Heart right ventricle (tissue), 16 donors: ENCODE measurements around the gene ARRB1. TPM values are rescaled to one million over a fixed set of nuclear protein-coding genes. Genes with fewer than 3 reads are reported as not detected.
A peak's percentile ranks its signal among the peaks of the same experiment; 100 is the strongest.
"Not testable (repeated sequence)": the region's sequence is repeated elsewhere in the genome, so short reads cannot be mapped to it uniquely, and the experiment has no call there.

Experiments
- ATAC-seq, 8 donors: fragments of 200-7000 bp; cut with Tn5 transposase; one replicate each; pipeline ENCODE4 v1.9.1; 2020; ENCODE audit warnings: mild to moderate bottlenecking in 8 of 8, moderate library complexity in 8 of 8, moderate number of reproducible peaks in 1 of 8
- DNase-seq, 2 donors: peaks; one replicate each; pipeline ENCODE4 v3.0.0-alpha.2; 2020
- H3K27ac ChIP-seq, 10 donors: fragments of 200-600 bp; sonication (generic) in 2 of 10; one replicate each; pipeline versions ENCODE4 v1.5.0 to v1.8.0; 2020 to 2022; ENCODE audit warnings: mild to moderate bottlenecking in 3 of 10
- H3K27me3 ChIP-seq, 7 donors: fragments of 200-600 bp; one replicate each; pipeline ENCODE4 v1.8.0; 2021 to 2022; ENCODE audit warnings: mild to moderate bottlenecking in 2 of 7
- H3K36me3 ChIP-seq, 9 donors: fragments of 200-600 bp; sonication (generic) in 1 of 9; one replicate each; pipeline versions ENCODE4 v1.5.0 to v1.8.0; 2020 to 2022; ENCODE audit warnings: mild to moderate bottlenecking in 2 of 9
- H3K4me1 ChIP-seq, 9 donors: fragments of 200-600 bp; sonication (generic) in 1 of 9; one replicate each; pipeline versions ENCODE4 v1.5.0 to v1.8.0; 2020 to 2022; ENCODE audit warnings: mild to moderate bottlenecking in 4 of 9
- H3K4me3 ChIP-seq, 10 donors: fragments of 200-600 bp; sonication (generic) in 2 of 10; one replicate each; pipeline versions ENCODE4 v1.5.0 to v1.8.0; 2020 to 2022; ENCODE audit warnings: mild to moderate bottlenecking in 7 of 10, moderate library complexity in 2 of 10
- H3K9me3 ChIP-seq, 11 donors: fragments of 200-600 bp in 10 of 11; sonication (generic) in 2 of 11; one replicate each; pipeline versions ENCODE4 v1.5.0 to v1.8.0; 2013 to 2022; ENCODE audit warnings: mild to moderate bottlenecking in 2 of 11, control low read depth in 1 of 11, moderate library complexity in 1 of 11
- WGBS, 2 donors: extraction: QIAGEN DNeasy Blood & Tissue Kit; methylation state at CpG; one replicate each; pipeline ENCODE4 v1.1.7; 2013; ENCODE audit warnings: inconsistent platforms in 1 of 2; 5-methylcytosine and 5-hydroxymethylcytosine counted together
- intact Hi-C, 10 donors: fragments of 100-400 bp; cut with DNase I; formaldehyde crosslinking; loops; one replicate each; pipeline versions ENCODE4 v1.11.1 to v1.14.2; 2022
- polyA plus RNA-seq, 2 donors: library from polyadenylated mRNA; stranded (reverse); fragments of 200-250 nt; gene quantifications; one replicate each; pipeline ENCODE4 v1.2.3, GENCODE V29; 2013
- total RNA-seq, 10 donors: library from RNA; stranded (reverse); fragmentation: NEBNext Ultra II Directional in 3 of 10; extraction: Animal tissue kit (Norgen Biotek cat#: 25700) in 3 of 10; gene quantifications; one replicate each; pipeline versions ENCODE4 v1.2.1 to v1.2.4, GENCODE V29; 2021 to 2023
- TF ChIP-seq, protein P1 (sequence below), 9 donors: fragments of 200-600 bp; sonication (generic) in 2 of 9; IDR thresholded peaks; one replicate each; pipeline versions ENCODE4 v1.5.0 to v1.8.0; 2021 to 2022; ENCODE audit warnings: antibody characterized with exemption in 9 of 9, mild to moderate bottlenecking in 5 of 9, moderate library complexity in 1 of 9
- donor health status: Arrhythmogenic right ventricular cardiomyopathy.
- donor health status: ischemic (EF 13 %, LVEDD 7.1; RV severe dilation, severe dysfunction).
- donor health status: healthy with polysubstance abuse.
- donor health status: DM: no; HTN: yes; CAD: no.
- donor health status: DM: no; HTN: no; CAD: no.
- donor health status: ischemic (EF 25% LVEDD 6.9; RV normal size, moderate dysfunction).
- donor health status: ischemic (EF 25% LVEDD 5.7; RV mildly dilated, moderate dysfunction).
- donor health status: healthy.
- donor health status: DM: yes; HTN: yes; CAD: no.
- donor health status: Ischemic cardiomyopathy.
- donor health status: ischemic (EF 35%, LVEDD 5.7; RV mildly dilated, moderate dysfunction).
- donor health status: nonischemic (EF 11% LVEDD 7.7; RV severe dilation, severe dysfunction).
- donor health status: DM: yes; HTN: yes; CAD: no.
- donor health status: PGD.
- donor health status: ischemic (EF 29% LVEDD 5.4; RV normal size, mild dysfunction).
- donor health status: nonischemic (EF 23%, LVEDD 6.1; RV moderate dilation, normal function).

ARRB1 gene
- total and polyA plus RNA-seq, 12 donors = 8.1 to 33.9 (median 19.9) TPM

DNA sequence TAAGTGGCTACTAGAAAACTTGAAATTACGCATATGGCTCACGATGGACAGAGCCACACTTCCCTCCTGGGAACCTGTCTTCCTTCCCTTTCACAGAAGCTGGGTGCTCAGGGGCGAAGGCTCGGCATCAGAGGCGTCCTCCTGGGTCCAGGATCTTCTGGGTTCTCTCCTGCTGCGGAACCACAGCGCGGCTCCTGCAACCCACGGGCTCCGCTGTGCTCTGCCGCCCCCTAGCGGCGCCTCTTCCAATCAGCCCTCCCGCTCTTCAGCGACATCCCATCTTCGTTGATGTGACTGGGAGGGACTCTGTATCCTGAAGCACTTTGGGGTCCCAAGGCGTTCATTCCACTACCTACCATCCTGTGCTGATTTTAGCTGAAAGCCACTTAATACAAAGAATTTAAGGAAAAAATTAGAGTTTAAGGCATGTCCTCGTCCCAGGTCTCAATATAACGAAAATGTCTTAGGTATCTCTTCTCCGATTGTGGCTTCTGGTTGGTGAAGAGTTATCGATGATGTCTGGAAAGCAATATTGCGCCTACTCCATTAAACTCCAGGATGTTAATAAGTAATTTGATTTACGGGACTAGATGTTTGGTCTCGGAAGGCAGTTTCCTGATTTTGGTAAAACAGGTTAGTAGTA lies 33.1 kb upstream of the ARRB1 start:
- no peaks in the 10 kb centered on the region for H3K27me3 ChIP-seq
- no peaks in the 10 kb centered on the region for H3K36me3 ChIP-seq
- H3K4me3 ChIP-seq = no peak overlapping the region
- TF ChIP-seq, protein P1, sequence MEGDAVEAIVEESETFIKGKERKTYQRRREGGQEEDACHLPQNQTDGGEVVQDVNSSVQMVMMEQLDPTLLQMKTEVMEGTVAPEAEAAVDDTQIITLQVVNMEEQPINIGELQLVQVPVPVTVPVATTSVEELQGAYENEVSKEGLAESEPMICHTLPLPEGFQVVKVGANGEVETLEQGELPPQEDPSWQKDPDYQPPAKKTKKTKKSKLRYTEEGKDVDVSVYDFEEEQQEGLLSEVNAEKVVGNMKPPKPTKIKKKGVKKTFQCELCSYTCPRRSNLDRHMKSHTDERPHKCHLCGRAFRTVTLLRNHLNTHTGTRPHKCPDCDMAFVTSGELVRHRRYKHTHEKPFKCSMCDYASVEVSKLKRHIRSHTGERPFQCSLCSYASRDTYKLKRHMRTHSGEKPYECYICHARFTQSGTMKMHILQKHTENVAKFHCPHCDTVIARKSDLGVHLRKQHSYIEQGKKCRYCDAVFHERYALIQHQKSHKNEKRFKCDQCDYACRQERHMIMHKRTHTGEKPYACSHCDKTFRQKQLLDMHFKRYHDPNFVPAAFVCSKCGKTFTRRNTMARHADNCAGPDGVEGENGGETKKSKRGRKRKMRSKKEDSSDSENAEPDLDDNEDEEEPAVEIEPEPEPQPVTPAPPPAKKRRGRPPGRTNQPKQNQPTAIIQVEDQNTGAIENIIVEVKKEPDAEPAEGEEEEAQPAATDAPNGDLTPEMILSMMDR (IDR thresholded peaks at IDR 0.05) = peak; percentile 96 to 100 (median 98)
- intact Hi-C loops = loop anchor here (1.0 to 10.0 kb wide), 8 partner anchors 52 to 148 kb away; no protein-coding TSS in a partner anchor
- H3K4me1 ChIP-seq = peaks cover 3 to 44% (median 7%) of the 10 kb centered on the region in 9 donors
- DNase-seq (peak; percentile 70 to 86), ATAC-seq (peak; percentile 80 to 92 (median 90))
- H3K27ac ChIP-seq = no peak overlapping the region
- 25 to 26% methylated on average over 24 of the region's 24 CpGs for WGBS, 2 donors
- H3K9me3 ChIP-seq = no peaks in the 10 kb centered on the region

DNA sequence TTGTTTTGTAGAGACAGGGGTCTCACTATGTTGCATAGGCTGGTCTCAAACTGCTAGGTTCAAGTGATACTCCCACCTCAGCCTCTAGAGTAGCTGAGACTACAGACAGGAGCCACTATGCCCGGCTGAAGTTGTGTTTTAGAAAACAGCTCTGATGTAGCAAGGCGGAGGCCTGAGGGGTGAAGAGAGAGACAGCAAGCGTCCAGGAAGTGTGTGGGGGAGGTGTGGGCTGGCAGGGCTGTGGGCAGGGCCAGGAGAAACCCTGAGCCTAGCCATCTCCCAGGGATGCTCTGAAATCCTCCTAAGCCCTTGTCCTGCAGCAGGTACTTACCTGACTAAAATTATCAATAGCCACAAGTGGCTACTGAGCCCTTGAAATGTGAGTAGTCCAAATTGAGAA lies 31.8 kb upstream of the ARRB1 start:
- Histone ChIP-seq H3K27ac (peak overlapping the region in 1 of 10 donors; percentile 60), H3K27me3 (no peaks in the 10 kb centered on the region), H3K36me3 (no peaks in the 10 kb centered on the region), H3K4me3 (no peak overlapping the region), H3K4me1 (peaks cover 0 to 34% (median 2%) of the 10 kb centered on the region in 9 donors), H3K9me3 (no peaks in the 10 kb centered on the region)
- intact Hi-C loops = loop anchor here in 5 of 10 donors (2.0 to 10.0 kb wide), 5 partner anchors 51 to 102 kb away; no protein-coding TSS in a partner anchor
- TF ChIP-seq, protein P1 (IDR thresholded peaks at IDR 0.05) = no peak
- no peak for ATAC-seq
- 86 to 96% methylated on average over 3 of the region's 3 CpGs for WGBS, 2 donors
- no peak for DNase-seq

DNA sequence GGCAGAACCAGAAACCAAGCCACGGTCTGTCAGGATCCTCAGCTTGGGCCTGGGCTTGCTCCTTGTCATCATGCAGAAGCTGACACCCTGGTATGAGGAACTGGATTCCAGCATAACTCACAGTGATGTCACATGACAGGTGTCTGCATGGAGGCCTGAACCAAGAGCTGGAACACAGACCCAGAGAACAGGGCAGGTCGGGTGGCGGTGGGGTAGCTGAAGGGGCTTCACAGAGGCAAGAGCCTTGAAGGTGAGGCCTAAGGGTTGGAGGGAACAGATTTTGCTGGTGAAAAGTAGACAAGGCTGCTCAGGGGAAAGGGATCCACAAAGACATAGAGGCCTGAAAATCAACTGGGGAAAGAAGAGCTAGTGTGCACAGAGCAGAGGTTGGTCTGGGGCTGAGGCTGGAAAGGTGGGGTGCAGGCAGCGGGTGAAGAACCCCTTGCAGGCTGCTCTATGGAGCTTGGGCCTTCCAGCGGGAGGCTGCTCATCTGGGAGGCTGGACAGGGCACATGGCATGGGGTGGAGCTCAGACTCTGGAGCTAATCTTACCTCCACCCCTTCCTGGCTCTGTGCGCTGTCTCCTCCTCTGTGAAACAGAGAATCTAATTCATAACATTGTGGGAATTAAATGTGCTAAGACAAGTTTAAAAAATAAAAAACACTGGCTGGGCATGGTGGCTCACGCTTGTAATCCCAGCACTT lies 29.4 kb upstream of the ARRB1 start:
- TF ChIP-seq, protein P1 (IDR thresholded peaks at IDR 0.05) = no peak
- ATAC-seq = peak in 5 of 8 donors; percentile 41 to 82 (median 56)
- 71 to 77% methylated on average over 7 of the region's 7 CpGs for WGBS, 2 donors
- H3K27me3 ChIP-seq = no peaks in the 10 kb centered on the region
- H3K36me3 ChIP-seq = no peaks in the 10 kb centered on the region
- H3K27ac ChIP-seq = peak overlapping the region in 3 of 10 donors; percentile 20 to 33 (median 28)
- peaks cover 0 to 32% (median 0%) of the 10 kb centered on the region in 9 donors for H3K4me1 ChIP-seq
- no peaks in the 10 kb centered on the region for H3K9me3 ChIP-seq
- H3K4me3 ChIP-seq = no peak overlapping the region
- intact Hi-C loops = loop anchor here in 4 of 10 donors (5.0 to 10.0 kb wide), 3 partner anchors 49 to 56 kb away; no protein-coding TSS in a partner anchor
- DNase-seq = peak in 1 of 2 donors; percentile 28

DNA sequence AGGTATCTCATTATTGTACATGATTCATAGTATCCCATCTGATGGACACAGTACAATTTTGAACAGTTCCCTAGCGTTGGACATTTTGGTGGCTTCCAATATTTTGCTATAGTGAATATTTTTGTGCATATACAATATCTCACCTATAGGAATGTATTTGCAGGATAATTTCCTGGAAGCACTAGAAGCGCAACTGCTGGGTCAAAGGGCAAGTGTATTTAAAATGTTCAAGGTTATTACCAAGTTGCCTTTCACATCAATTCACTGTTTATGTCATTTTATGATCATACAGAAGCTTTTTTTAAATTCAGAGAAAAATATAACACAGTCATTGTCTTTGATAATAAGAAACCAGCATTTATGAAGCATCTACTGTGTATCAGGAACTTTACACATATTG lies 28.8 kb upstream of the ARRB1 start:
- Histone ChIP-seq H3K27ac (peak overlapping the region in 1 of 10 donors; percentile 5), H3K27me3 (no peaks in the 10 kb centered on the region), H3K4me3 (no peak overlapping the region), H3K9me3 (no peaks in the 10 kb centered on the region), H3K4me1 (peaks cover 0 to 32% (median 0%) of the 10 kb centered on the region in 9 donors), H3K36me3 (no peaks in the 10 kb centered on the region)
- DNase-seq = no peak
- WGBS, 2 donors = 97 to 98% methylated on average over 2 of the region's 2 CpGs
- intact Hi-C loops = loop anchor here in 4 of 10 donors (5.0 to 10.0 kb wide), 3 partner anchors 48 to 55 kb away; no protein-coding TSS in a partner anchor
- TF ChIP-seq, protein P1 (IDR thresholded peaks at IDR 0.05) = no peak
- ATAC-seq = no peak

DNA sequence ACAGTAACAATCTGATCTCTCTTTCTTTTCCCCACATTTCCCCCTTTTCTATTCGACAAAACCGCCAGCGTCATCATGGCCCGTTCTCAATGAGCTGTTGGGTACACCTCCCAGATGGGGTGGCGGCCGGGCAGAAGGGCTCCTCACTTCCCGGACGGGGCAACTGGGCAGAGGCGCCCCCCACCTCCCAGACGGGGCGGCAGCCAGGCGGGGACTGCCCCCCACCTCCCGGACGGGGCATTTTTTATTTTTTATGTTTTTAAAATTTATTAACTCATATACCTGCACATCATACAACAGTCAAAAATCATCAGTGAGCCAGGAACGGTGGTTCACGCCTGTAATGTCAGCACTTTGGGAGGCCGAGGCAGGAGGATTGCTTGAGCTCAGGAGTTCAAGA lies 27.3 kb upstream of the ARRB1 start:
- DNase-seq, H3K9me3 ChIP-seq, H3K27ac ChIP-seq, H3K36me3 ChIP-seq, H3K4me3 ChIP-seq, ATAC-seq, H3K27me3 ChIP-seq, intact Hi-C loops: not testable (repeated sequence)
- WGBS, 2 donors = 96% methylated on average over 17 of the region's 17 CpGs
- peaks cover 0 to 22% (median 0%) of the 10 kb centered on the region in 9 donors for H3K4me1 ChIP-seq
